Tibial artery (tissue), 4 donors: Measurements from ENCODE around the gene DAPK2.
A peak's percentile ranks its signal among the peaks of the same experiment; 100 is the strongest.

Source experiments
- DNase-seq, 2 donors: peaks; one replicate each; pipeline ENCODE4 v3.0.0-alpha.2; 2019
- H3K27ac ChIP-seq, 2 donors: fragments of 200-600 bp; sonication (generic) in 1 of 2; 1 replicate in 1 of 2; 2 replicates in 1 of 2; pipeline ENCODE4 v1.5.1; 2018 to 2019; ENCODE audit warnings: mild to moderate bottlenecking in 1 of 2
- H3K27me3 ChIP-seq, 2 donors: fragments of 200-600 bp; sonication (generic) in 1 of 2; one replicate each; pipeline versions ENCODE4 v1.5.1 to v1.6.0; 2016 to 2019
- H3K36me3 ChIP-seq, 3 donors: fragments of 200-600 bp; sonication (generic) in 2 of 3; one replicate each; pipeline ENCODE4 v1.5.1; 2016 to 2019; ENCODE audit warnings: mild to moderate bottlenecking in 2 of 3
- H3K4me1 ChIP-seq, 4 donors: fragments of 200-600 bp; sonication (generic) in 2 of 4; 1 replicate in 3 of 4; 2 replicates in 1 of 4; pipeline ENCODE4 v1.5.1; 2016 to 2019
- H3K4me3 ChIP-seq, 2 donors: fragments of 200-600 bp; sonication (generic) in 1 of 2; 1 replicate in 1 of 2; 2 replicates in 1 of 2; pipeline ENCODE4 v1.5.1; 2018 to 2019; ENCODE audit warnings: mild to moderate bottlenecking in 2 of 2
- H3K9me3 ChIP-seq, 3 donors: fragments of 200-600 bp; sonication (generic) in 1 of 3; one replicate each; pipeline ENCODE4 v1.5.1; 2016 to 2019
- intact Hi-C: fragments of 100-400 bp; cut with DNase I; formaldehyde crosslinking; loops from one replicate; pipeline ENCODE4 v1.15.0; 2023; ENCODE audit warnings: low total_unique reads
- TF ChIP-seq, protein P1 (sequence below), 2 experiments: fragments of 200-600 bp in 1 of 2; fragments of 450-650 bp in 1 of 2; IDR thresholded peaks; one replicate each; pipeline ENCODE4 v1.5.1; 2017 to 2019; ENCODE audit warnings: antibody characterized with exemption in 2 of 2, mild to moderate bottlenecking in 1 of 2, moderate library complexity in 1 of 2

Gene DAPK2

GRCh38 chr15:64072812-64073211 lies 26.5 kb upstream of the DAPK2 start:
- TF ChIP-seq, protein P1, sequence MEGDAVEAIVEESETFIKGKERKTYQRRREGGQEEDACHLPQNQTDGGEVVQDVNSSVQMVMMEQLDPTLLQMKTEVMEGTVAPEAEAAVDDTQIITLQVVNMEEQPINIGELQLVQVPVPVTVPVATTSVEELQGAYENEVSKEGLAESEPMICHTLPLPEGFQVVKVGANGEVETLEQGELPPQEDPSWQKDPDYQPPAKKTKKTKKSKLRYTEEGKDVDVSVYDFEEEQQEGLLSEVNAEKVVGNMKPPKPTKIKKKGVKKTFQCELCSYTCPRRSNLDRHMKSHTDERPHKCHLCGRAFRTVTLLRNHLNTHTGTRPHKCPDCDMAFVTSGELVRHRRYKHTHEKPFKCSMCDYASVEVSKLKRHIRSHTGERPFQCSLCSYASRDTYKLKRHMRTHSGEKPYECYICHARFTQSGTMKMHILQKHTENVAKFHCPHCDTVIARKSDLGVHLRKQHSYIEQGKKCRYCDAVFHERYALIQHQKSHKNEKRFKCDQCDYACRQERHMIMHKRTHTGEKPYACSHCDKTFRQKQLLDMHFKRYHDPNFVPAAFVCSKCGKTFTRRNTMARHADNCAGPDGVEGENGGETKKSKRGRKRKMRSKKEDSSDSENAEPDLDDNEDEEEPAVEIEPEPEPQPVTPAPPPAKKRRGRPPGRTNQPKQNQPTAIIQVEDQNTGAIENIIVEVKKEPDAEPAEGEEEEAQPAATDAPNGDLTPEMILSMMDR (IDR thresholded peaks at IDR 0.05), result no peak
- Histone ChIP-seq H3K36me3 (peaks cover 6 to 26% (median 6%) of the 10 kb centered on the region in 3 donors), H3K4me1 (peaks cover 0 to 26% (median 20%) of the 10 kb centered on the region in 4 donors), H3K4me3 (no peak overlapping the region), H3K27ac (no peak overlapping the region), H3K27me3 (no peaks in the 10 kb centered on the region), H3K9me3 (no peaks in the 10 kb centered on the region)
- DNase-seq, result no peak
- intact Hi-C loops, result no loop called here

GRCh38 chr15:64071931-64072765 lies 25.9 kb upstream of the DAPK2 start:
- intact Hi-C loops, result no loop called here
- H3K4me1 ChIP-seq, result peaks cover 0 to 26% (median 22%) of the 10 kb centered on the region in 4 donors

GRCh38 chr15:64070965-64071851 lies 24.9 kb upstream of the DAPK2 start:
- H3K27ac ChIP-seq, result peak overlapping the region; percentile 77 to 80
- H3K9me3 ChIP-seq, result no peaks in the 10 kb centered on the region
- H3K36me3 ChIP-seq, result peaks cover 6 to 26% (median 6%) of the 10 kb centered on the region in 3 donors
- no peaks in the 10 kb centered on the region for H3K27me3 ChIP-seq
- peaks cover 0 to 26% (median 22%) of the 10 kb centered on the region in 4 donors for H3K4me1 ChIP-seq
- TF ChIP-seq, protein P1 (IDR thresholded peaks at IDR 0.05), result no peak
- no peak overlapping the region for H3K4me3 ChIP-seq
- peak; percentile 83 to 90 for DNase-seq
- intact Hi-C loops, result no loop called here

More at GRCh38 chr15:64071931-64072765, 25.9 kb upstream of the DAPK2 start:
- H3K4me3 ChIP-seq, result no peak overlapping the region
- H3K9me3 ChIP-seq, result no peaks in the 10 kb centered on the region
- DNase-seq, result no peak
- H3K27ac ChIP-seq, result peak overlapping the region; percentile 77 to 80
- TF ChIP-seq, protein P1 (IDR thresholded peaks at IDR 0.05), result no peak
- H3K36me3 ChIP-seq, result peaks cover 6 to 26% (median 6%) of the 10 kb centered on the region in 3 donors
- H3K27me3 ChIP-seq, result no peaks in the 10 kb centered on the region

DNA sequence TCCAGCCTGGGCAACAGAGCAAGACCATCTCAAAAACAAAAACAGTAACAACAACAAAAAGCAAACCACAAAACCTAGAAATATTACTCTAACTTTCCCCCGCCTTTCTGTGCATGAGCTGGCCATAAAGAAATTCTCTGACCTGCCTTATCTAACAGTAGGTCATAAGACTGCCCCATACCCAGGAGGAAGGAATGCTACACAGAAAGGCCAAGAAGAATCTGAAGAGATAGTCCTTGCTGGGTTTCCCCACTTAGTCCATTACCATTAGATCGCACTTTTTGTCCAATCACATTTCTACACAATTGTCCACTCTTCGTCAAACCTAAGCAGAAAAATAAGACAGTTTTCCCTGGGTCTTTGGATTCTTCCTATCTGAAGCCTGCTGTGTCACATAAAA lies 23.8 kb upstream of the DAPK2 start:
- H3K36me3 ChIP-seq, result peaks cover 1 to 24% (median 6%) of the 10 kb centered on the region in 3 donors
- H3K27me3 ChIP-seq, result no peaks in the 10 kb centered on the region
- intact Hi-C loops, result no loop called here
- no peak for DNase-seq
- no peaks in the 10 kb centered on the region for H3K9me3 ChIP-seq
- peak overlapping the region; percentile 77 to 80 for H3K27ac ChIP-seq
- peaks cover 0 to 26% (median 22%) of the 10 kb centered on the region in 4 donors for H3K4me1 ChIP-seq
- H3K4me3 ChIP-seq, result no peak overlapping the region
- TF ChIP-seq, protein P1 (IDR thresholded peaks at IDR 0.05), result no peak

DNA sequence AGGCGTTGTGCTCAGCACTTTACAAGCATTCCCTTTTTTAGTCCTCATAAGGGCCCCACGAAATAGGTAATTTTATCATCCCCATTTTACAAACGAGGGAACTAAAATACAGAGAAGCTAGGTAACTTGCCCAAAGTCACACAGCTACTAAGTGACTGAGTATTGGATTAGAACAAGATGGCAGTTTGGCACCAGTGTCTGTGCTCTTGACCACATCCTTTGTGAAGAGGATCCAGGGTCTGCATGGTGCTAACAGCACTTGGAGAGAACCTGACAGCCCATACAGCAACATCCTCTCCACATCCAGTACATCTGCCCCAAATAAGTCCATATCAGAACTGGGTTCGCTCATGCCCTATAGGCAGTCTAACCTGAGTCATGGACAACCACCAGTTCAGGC lies 21.8 kb upstream of the DAPK2 start:
- DNase-seq, result no peak
- Histone ChIP-seq H3K36me3 (peaks cover 0 to 8% (median 0%) of the 10 kb centered on the region in 3 donors), H3K27me3 (no peaks in the 10 kb centered on the region), H3K4me3 (no peak overlapping the region), H3K4me1 (peaks cover 0 to 26% (median 22%) of the 10 kb centered on the region in 4 donors), H3K27ac (no peak overlapping the region), H3K9me3 (no peaks in the 10 kb centered on the region)
- TF ChIP-seq, protein P1 (IDR thresholded peaks at IDR 0.05), result no peak
- intact Hi-C loops, result loop anchor here (5.0 to 10.0 kb wide), 2 partner anchors 316 to 463 kb away; no protein-coding TSS in a partner anchor
